Fibroblast of skin of right quadriceps (primary cell): ENCODE data around the gene RAD51B.
A peak's percentile ranks its signal among the peaks of the same experiment; 100 is the strongest.

ENCODE experiments used
- DNase-seq: peaks from one replicate; pipeline ENCODE4 v3.0.0-alpha.2; 2013

RAD51B gene

DNA sequence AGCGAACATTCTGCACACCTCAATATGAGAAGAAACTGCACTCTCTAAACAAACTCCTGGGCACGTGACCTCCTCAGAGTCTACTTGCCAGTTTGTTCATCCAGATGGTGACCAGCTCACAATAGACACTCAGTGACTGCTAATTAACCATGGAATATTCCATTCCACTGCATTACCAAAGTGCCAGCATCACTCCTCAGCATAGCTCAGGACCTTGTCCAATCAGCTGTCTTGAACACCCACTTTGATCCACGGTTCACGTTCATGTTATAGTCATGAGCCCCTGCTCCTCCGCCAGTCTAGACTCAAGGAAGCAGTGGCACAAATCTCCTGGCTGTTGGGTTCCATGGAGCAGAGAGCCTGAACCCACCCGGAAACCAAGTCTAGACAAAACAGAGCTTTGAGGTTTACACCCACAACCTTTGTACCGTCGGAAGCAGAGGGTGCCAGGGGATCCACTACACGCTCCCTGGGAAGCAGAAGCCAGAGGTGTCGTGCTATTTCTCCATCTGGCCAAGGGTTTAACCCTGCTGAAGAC, 688.0 kb downstream of the RAD51B start:
- no peak for DNase-seq

DNA sequence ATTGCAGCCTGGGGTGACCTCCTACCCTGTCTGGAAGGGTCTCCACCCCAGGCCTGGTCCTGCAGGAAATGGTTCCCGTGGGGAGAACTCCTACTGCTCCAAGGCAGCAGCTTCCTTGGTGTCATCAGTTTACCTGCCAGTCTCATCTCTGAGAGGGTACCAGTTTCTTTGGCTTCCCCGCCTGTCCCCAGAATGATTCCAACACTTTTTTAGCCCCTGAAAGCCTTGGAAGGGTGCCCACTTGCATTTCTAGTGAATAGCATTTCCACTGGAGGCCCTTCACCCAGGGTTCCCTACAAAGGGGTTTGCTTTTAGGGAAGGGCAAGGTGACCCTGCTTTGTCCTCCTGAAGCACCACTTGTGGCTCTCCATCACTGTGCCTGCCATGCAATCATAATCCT, 689.0 kb downstream of the RAD51B start:
- DNase-seq: no peak

DNA sequence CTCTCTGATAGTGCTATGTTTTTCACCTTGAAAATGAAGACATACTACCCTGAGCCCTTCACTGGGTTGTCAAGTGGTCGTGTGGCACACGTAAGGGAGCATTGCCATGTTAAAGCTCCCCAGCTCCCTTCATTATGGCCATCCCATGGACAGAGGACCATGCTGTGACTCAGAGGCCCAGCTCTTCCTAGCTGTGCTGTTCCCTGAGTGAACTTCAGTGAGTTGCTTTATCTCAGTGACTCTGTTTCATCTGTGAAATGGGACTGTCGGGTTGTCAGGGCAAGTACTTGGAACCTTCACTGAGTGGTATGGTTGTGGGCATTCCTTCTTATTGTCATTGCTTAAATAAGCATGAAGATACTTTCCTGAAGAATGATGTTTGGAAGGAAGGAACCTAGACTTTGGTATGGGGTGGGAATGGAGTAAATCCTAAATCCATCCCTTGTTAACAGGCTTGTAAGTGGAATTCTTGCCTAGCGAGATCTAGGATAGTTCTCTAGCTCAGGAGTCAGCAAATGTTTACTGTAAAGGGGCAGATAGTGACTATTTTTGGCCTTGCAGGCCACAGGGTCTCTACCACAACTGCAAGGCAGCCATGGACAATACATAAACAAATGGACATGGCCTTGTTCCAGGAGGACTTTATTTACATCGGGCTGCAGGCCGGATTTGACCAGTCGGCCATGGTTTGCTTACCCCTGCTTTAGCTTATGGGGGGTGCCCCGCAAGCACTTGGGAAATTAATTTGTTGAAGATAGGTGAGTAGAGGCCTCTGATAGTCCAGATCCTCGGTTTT, 689.8 kb downstream of the RAD51B start:
- no peak for DNase-seq

DNA sequence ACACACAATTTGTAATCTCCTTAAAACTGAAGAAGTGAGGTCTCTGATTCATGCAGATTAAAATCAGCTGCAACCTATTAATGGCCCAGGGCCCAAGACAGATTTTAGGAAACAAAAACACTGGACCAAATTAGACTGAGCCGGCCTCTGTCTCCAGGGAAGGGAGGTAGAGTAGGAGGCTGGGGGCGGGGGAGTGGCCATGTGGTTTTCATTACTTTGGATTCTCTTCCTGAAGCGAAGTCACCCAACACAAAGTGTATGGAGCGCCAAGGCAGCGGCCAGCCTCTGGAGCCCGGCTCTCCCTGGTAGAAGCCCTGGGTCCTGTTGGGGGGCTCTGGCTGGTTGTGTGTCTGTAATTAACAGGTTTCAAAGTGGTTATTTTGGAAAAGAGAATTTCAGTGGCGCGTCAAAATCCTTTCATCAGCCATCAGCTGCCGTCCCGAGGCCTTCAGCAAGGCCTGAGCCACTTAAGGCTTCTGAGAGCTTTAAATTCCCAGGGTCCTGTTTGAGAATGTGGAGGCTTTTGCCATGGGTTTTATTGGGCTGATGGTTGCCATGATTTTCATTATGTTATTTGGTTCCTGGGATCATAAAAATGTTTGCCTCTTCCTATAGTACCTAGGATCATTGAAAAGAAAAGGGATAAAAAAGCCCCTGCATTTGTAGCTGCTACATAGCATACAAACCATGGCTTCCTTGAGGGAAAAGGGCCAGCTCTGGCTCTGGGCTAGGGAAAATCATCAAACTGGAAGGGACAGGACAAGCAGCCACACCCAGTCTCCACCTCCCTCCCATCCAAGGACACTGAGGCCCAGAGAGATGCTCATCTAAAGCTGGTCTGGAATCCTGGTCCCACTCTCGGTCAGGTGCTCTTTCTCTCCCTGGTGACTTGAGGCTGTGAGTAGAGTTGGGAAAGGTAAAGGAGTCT, 690.9 kb downstream of the RAD51B start:
- DNase-seq: peak; percentile 98

GRCh38 chr14:68511129-68512047, 691.8 kb downstream of the RAD51B start:
- peak; percentile 19 for DNase-seq

DNA sequence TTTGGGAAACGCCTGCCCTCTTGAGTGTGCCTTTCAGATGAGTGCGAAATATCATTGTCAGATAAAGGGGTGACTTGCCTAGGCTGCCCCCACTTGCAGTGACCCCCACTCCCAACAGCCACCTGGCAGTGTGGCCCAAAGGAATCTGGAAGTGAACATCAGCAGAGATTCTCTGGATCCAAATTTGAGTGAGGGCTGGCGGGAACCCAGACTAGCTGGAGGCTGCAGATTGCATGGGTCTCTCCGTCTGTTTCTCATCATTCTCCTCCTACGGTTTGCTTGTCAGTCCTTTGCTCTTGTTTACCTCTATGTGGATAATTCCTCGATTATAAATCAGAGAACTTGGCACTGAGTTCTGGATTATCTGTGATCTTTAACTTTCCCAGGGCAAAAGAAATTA, 692.5 kb downstream of the RAD51B start:
- peak; percentile 76 for DNase-seq

DNA sequence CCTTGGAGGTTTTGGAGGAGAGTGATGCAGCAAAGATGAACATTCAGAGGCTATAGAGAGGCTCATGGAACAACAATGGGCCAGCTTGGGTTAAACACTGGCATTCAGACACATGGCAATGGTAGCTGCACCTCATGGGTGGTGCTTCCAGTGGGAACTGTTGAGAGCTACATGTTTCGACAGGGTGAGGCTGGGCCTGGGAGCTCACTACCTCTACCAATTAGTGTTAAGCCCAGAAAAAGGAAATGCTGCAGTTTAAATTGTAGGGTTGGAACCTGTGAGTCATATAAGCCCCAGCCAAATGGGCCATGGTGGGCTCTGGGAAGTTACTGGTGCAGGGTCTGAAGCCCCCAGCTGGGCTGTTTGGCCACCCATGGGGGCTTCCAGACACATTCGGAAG, 693.6 kb downstream of the RAD51B start:
- DNase-seq: no peak

DNA sequence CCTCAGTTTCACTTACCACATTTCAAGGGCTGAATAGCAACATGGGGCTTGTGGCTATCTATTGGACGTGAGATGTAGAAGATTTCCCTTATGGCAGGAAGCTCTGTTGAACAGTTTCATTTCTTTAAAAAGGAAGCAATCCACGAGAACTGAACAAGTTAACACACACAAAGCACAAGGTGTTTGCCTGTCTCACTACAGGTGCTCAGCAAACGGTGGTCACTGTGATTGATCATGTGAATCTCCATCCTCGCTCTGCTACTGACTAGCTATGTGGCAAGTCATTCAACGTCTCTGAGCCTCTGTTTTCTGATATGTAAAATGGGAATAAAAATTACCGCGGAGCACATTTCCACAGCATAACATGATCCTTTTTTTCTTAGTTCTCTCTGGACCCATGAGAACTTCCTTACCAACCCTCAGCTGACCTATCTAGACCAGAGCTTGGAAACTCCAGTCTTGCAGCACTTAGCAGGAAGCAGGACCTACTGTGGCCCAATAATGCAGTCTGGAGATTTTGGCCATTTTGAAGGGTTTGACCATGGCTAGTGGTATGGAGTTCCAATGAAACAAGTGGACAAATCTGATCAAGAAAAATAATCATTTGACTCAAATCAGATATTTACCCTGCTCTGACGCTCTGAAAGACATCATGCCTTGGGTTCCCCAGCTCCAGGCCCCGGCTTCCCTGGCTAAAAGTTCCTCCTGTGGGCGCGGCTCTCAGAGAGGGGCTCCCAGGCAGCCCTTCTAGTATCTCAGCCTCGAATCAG, 694.4 kb downstream of the RAD51B start:
- no peak for DNase-seq

GRCh38 chr14:68514608-68515194, 695.1 kb downstream of the RAD51B start:
- DNase-seq: no peak

DNA sequence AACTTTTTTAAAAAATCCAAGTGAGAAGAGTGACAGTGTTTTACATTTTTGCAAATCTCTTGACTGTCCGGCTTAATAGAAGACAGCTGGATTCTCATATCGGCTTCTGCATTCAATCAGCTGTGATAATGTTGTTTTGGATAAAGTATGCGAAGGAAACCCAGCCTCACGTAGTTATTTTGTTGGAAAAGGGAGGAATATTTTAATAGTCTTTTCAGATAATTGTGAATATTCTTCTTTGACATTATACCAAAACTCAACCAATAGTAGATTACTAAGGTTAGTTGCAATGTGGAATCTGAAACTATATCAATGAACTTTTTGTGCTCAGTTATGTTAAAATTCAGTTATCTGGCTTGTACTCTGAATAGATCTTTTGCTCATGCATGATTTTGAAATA, 696.8 kb downstream of the RAD51B start:
- no peak for DNase-seq

DNA sequence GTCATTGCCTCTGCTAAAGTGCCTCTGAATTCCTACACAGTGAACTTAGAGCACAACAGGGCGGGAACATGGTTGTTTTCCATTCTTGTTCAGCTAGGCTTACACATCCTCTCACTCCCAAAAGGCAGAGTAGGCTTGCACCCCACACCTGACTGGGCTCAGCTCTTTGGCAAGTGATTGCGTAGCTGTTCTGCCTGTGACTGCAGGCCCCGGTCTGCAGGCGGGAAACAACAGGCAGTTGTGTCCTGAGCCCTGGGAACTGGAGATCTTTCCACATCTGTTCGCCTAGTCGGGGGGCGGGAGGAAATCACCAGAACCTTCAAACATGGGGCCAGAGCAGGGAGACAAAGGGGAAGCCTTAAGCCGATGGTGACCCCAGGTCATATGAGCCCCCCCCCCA, 698.6 kb downstream of the RAD51B start:
- DNase-seq: no peak

- no peak for DNase-seq
These were observed 699.4 kb downstream of the RAD51B start for GRCh38 chr14:68518761-68519670.

DNA sequence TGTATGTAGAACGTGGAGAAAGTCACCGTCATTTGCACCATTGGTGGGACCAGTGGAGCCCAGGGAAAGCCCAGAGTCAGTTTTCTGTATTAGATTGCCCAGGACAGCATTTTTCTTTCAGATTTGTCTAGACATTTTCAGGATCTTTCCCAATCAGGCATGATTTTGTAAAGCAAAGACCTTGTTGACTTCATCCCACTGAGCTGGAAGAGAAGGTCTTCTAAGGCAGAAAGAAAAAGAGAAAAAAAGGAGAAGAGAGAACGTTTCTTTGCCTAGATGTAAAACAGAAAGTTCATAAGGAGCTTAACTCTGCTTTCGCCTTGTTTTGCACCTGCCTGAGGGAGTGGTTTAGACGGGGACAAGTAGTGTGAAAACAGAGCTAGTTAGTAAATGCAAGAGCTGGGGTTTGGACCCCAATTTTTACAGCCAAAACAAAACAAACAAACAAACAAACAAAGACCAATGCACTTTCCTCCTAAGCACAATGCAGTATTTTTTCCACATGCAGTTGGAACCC, 700.1 kb downstream of the RAD51B start:
- DNase-seq: no peak

- no peak for DNase-seq
These were observed 701.3 kb downstream of the RAD51B start for GRCh38 chr14:68520637-68521556.

DNA sequence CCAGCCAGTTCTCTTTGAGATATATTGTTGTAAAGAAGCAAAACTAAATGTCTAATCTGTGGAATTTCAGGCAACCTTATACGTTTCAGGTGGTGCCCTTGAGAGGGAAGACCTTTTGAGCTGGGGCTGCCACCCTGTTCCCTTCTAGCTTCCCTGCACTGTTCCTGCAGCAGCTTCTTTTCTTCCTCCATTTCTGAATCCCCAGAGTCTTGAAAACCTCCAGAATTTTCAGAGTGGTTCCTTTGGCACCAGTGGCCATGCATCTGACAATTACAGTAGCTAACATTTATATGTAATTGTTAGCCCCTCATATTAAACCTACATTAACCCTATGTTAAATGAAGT, 702.0 kb downstream of the RAD51B start:
- no peak for DNase-seq

GRCh38 chr14:68521961-68522509, 702.5 kb downstream of the RAD51B start:
- no peak for DNase-seq

DNA sequence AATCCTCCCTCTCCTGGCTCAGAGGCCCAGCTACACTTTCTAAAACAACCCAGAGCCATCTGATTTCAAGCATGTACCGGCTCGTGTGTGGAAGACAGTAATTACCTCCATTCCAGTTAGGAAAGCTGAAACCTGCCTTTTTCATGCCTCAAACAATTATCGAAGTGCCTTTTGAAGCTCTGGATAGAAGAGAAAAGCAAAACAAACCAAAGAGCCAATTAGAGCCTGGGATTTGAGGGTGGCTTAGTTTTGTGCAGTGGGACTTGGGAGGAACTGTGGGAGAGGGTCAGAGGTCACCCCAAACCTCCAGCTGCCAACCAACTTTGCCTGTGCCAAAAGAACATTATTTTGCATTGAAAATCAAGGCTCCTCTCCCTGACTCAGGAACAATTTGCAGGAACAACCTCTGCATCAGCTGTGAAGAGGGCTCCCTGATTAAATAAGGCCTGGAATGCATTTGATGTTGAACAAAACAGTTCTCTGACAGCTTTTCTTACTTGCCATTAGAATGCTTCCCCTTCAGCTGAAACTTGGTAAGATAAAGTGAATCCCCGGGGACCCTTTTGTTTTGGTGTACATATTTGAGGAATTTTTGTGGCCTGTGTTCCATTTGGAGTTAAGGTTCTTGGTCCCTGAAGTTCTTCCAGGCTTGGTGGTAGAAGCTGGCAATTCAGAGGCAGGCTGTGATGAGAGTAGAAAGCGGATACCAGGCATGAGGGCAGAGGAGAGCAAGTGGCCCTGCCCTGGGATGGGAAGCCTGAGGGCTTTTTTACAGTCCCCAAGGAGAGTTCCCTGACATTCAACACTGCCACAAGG, 703.1 kb downstream of the RAD51B start:
- peak; percentile 84 for DNase-seq

GRCh38 chr14:68523326-68523610, 703.7 kb downstream of the RAD51B start:
- no peak for DNase-seq
